Measurements from ENCODE around the gene KIF15. TPM values are rescaled to one million over a fixed set of nuclear protein-coding genes. Genes with fewer than 3 reads are reported as not detected.

The KIF15 gene
- total RNA-seq, 4 donors from 2014 or later, result 0.44 to 1.7 (median 1.1) TPM

DNA sequence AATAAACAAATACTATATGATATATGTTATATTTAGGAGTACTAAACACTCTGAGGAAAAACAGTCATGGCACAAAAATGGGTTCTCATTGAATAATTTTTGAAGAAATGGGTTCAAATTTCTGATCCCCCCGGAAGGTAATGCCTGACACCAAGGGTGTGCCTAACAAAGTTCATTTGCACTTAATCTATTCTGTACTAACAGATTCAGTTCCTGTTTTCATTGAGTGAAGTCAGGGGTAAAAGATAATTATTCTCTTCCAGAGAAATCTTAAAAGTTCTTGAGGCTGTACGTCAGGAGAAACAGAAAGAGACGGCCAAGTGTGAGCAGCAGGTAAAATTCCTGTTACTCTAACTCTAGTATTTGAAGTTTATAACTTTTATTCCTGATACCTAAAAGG, 65.6 kb downstream of the KIF15 start:
- DNase-seq (ENCODE audit: low spot score) (no peak), ATAC-seq (ENCODE audit: low FRiP score) (no peak)
- TF ChIP-seq, protein P1, sequence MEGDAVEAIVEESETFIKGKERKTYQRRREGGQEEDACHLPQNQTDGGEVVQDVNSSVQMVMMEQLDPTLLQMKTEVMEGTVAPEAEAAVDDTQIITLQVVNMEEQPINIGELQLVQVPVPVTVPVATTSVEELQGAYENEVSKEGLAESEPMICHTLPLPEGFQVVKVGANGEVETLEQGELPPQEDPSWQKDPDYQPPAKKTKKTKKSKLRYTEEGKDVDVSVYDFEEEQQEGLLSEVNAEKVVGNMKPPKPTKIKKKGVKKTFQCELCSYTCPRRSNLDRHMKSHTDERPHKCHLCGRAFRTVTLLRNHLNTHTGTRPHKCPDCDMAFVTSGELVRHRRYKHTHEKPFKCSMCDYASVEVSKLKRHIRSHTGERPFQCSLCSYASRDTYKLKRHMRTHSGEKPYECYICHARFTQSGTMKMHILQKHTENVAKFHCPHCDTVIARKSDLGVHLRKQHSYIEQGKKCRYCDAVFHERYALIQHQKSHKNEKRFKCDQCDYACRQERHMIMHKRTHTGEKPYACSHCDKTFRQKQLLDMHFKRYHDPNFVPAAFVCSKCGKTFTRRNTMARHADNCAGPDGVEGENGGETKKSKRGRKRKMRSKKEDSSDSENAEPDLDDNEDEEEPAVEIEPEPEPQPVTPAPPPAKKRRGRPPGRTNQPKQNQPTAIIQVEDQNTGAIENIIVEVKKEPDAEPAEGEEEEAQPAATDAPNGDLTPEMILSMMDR (IDR thresholded peaks at IDR 0.05), result no peak

DNA sequence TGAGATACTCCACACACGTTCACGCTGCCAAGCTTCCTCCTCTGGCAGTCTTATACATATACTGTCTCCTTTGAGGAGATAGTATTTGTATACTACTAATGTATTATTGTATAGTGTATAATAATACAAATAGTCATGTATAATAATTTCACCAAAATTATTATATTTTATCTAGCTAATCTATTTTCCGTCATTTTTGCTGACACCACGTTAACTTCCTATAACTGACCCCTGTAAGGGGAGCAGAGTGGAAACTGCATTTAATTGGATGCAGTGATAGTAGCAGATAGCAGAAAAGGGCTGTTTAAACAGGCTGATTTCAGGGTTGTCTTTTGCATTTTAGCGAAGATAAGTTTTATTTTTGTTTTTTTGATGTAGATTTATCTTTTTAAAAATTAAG, 69.6 kb downstream of the KIF15 start:
- TF ChIP-seq, protein P1 (IDR thresholded peaks at IDR 0.05), result no peak

DNA sequence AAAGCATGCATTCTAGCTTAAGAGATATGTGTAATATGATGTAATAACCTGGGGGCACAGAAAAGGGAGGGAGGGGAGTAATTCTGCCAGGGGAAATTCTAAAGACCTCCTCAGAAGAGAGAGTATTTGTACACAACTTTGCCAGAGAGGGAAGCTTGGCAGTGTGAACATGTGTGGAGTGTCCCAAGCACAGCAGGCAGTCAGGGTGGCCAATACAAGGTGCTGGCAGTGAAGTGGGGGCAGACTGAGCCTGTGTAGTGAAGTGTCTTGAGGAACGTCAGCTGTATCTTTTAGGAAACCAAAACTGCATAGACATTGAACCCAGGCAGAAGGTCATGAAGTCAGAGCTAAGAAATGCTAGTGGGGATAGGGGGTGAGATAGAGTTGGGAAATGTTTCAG, 70.4 kb downstream of the KIF15 start:
- ATAC-seq (ENCODE audit: low FRiP score) (no peak), DNase-seq (ENCODE audit: low spot score) (no peak)
- TF ChIP-seq, protein P1 (IDR thresholded peaks at IDR 0.05), result no peak

More for the DNA sequence above, 69.6 kb downstream of the KIF15 start:
- no peak for ATAC-seq (ENCODE audit: low FRiP score)
- DNase-seq (ENCODE audit: low spot score), result no peak

DNA sequence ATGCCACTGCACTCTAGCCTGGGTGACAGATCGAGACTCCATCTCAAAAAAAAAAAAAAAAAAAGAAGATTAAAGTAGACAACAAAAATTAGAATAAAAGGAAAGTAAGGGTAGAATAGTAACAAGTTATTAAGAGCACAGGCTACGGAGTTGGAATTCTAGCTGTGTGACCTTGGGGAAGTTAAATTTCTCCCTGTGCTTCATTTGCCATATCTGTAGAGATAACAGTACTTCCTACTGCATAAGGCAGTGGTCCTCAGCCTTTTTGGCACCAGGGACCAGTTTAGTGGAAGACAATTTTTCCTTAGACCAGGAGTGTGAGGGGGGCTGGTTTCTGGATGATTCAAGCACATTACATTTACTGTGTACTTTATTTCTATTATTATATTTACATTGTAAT, 71.4 kb downstream of the KIF15 start:
- no peak for DNase-seq (ENCODE audit: low spot score)
- ATAC-seq (ENCODE audit: low FRiP score), result no peak
- TF ChIP-seq, protein P1 (IDR thresholded peaks at IDR 0.05), result no peak

DNA sequence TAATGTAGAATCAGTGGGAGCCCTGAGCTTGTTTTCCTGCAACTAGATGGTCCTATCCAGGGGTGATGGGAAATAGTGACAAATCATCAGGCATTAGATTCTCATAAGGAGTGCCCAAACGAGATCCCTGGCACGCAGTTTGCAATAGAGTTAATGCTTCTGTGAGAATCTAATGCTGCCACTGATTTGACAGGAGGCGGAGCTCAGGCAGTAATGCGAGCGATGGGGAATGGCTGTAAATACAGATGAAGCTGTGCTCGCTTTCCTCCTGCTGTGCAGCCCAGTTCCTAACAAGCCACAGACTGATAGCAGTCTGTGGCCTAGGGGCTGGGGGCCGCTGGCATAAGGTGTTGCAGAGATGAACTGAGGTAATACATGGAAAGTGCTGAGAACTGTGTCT, 71.8 kb downstream of the KIF15 start:
- TF ChIP-seq, protein P1 (IDR thresholded peaks at IDR 0.05), result no peak
- DNase-seq (ENCODE audit: low spot score) (no peak), ATAC-seq (ENCODE audit: low FRiP score) (no peak)

DNA sequence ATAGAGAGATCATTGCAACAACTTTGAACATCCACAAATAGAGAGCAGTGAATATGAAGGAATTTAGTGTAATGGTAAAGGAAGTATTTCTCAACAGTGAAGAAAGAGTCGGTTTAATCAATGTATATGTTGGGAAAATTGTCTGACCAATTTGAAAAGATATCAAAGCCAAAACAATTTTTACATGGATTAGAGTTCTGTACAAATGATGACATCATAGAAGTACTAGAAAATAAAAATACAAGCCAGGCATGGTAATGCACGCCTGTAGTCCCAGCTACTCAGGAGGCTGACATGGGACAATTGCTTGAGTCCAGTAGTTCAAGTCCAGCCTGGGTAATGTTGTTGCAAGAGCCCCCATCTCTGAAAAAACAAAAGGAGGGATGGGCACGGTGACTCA, 74.1 kb downstream of the KIF15 start:
- TF ChIP-seq, protein P1 (IDR thresholded peaks at IDR 0.05), result no peak
- no peak for DNase-seq (ENCODE audit: low spot score)
- ATAC-seq (ENCODE audit: low FRiP score), result no peak

DNA sequence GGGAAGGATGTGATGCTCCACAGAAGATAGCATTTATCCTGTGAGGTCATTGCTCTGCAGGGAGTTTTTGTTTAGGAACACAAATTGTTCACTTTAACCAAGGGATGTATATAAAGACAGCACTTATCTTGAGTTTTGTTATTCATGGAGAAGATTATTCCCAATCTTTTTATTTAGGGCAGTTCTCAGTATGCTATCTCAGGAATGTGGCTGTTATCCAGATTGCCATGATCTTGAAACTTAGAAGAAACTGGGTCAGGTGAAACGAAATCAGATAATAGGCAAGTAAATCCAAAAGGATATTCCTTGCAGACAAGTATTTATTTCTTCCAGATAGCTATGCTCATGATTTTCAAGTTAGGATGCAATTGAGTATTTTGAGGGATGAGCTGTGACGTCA, 80.8 kb downstream of the KIF15 start:
- ATAC-seq (ENCODE audit: low FRiP score), result no peak
- TF ChIP-seq, protein P1 (IDR thresholded peaks at IDR 0.05), result no peak
- DNase-seq (ENCODE audit: low spot score), result no peak
